Neural progenitor cell (in vitro differentiated cells): ENCODE data around the gene NEDD4L. TPM values are rescaled to one million over a fixed set of nuclear protein-coding genes. Genes with fewer than 3 reads are reported as not detected.

Experiments used
- DNase-seq: peaks from one replicate; pipeline ENCODE4 v3.0.0-alpha.2; 2016; ENCODE audit warnings: low spot score
- H2AFZ ChIP-seq: fragments of 200-600 bp; sonication (generic); replicated peaks from 2 replicates; pipeline ENCODE4 v1.6.1; 2016; ENCODE audit warnings: antibody characterized with exemption
- H3F3A ChIP-seq: fragments of 200-600 bp; sonication (generic); 2 replicates; pipeline ENCODE4 v1.6.1; 2016; ENCODE audit warnings: antibody characterized with exemption, low read depth
- H3K27ac ChIP-seq: fragments of 200-600 bp; sonication (generic); 2 replicates; pipeline ENCODE4 v1.5.1; 2016; ENCODE audit warnings: mild to moderate bottlenecking
- H3K27me3 ChIP-seq: fragments of 200-600 bp; sonication (generic); 2 replicates; pipeline ENCODE4 v1.6.1; 2016; ENCODE audit warnings: mild to moderate bottlenecking, moderate library complexity
- H3K36me3 ChIP-seq: fragments of 200-600 bp; sonication (generic); 2 replicates; pipeline ENCODE4 v1.5.1; 2016
- H3K4me1 ChIP-seq: fragments of 200-600 bp; sonication (generic); 2 replicates; pipeline ENCODE4 v1.6.1; 2016; ENCODE audit warnings: mixed run types
- H3K4me2 ChIP-seq: fragments of 200-600 bp; sonication (generic); 2 replicates; pipeline ENCODE4 v1.6.1; 2016
- H3K4me3 ChIP-seq: fragments of 200-600 bp; sonication (generic); 2 replicates; pipeline ENCODE4 v1.5.1; 2016
- H3K79me2 ChIP-seq: fragments of 200-600 bp; sonication (generic); 2 replicates; pipeline ENCODE4 v1.6.1; 2016; ENCODE audit warnings: low read depth
- H3K9ac ChIP-seq: fragments of 200-600 bp; sonication (generic); 2 replicates; pipeline ENCODE4 v1.6.1; 2016
- H3K9me3 ChIP-seq: fragments of 200-600 bp; sonication (generic); 2 replicates; pipeline ENCODE4 v1.5.1; 2016; ENCODE audit warnings: low read depth
- H4K20me1 ChIP-seq: fragments of 200-600 bp; sonication (generic); 2 replicates; pipeline ENCODE4 v1.6.1; 2016; ENCODE audit warnings: low read depth
- H3K27ac Mint-ChIP-seq: 3 replicates; pipeline ENCODE4 v1.8.0; 2021; ENCODE audit warnings: mixed read lengths
- H3K27me3 Mint-ChIP-seq: 2 replicates; pipeline ENCODE4 v1.8.0; 2022; ENCODE audit warnings: low read depth, mild to moderate bottlenecking, inconsistent platforms, moderate library complexity, mixed read lengths; ENCODE audit not compliant: insufficient read depth
- H3K36me3 Mint-ChIP-seq: 3 replicates; pipeline ENCODE4 v1.8.0; 2021; ENCODE audit warnings: mixed read lengths
- H3K4me1 Mint-ChIP-seq: 3 replicates; pipeline ENCODE4 v1.8.0; 2021; ENCODE audit warnings: mixed read lengths
- H3K4me3 Mint-ChIP-seq: 3 replicates; pipeline ENCODE4 v1.8.0; 2021; ENCODE audit warnings: mild to moderate bottlenecking, moderate library complexity, mixed read lengths
- H3K9me3 Mint-ChIP-seq: 3 replicates; pipeline ENCODE4 v1.8.0; 2020; ENCODE audit warnings: mixed read lengths
- EZH2 ChIP-seq: fragments of 200-600 bp; sonication (generic); IDR thresholded peaks from 2 replicates; pipeline ENCODE4 v1.6.1; 2017; ENCODE audit warnings: antibody characterized with exemption, mild to moderate bottlenecking, moderate library complexity
- EZH2phosphoT487 ChIP-seq: fragments of 200-600 bp; sonication (generic); IDR thresholded peaks from 2 replicates; pipeline ENCODE4 v1.6.1; 2017; ENCODE audit warnings: antibody characterized with exemption
- total RNA-seq: library from RNA; depleted of rRNA; stranded (reverse); fragments of >200 nt; gene quantifications from 2 replicates; pipeline ENCODE4 v1.2.3, GENCODE V29; 2015; ENCODE audit warnings: low replicate concordance
- TF ChIP-seq, protein P1 (sequence below): fragments of 200-600 bp; sonication (generic); IDR thresholded peaks from 2 replicates; pipeline ENCODE4 v1.5.1; 2017; ENCODE audit warnings: antibody characterized with exemption, mild to moderate bottlenecking

Gene NEDD4L
- total RNA-seq, 1 donor from 2014 or later, result 55.5 TPM

- Mint-ChIP-seq H3K27me3 (no peaks in the 10 kb centered on the region), H3K36me3 (no peaks in the 10 kb centered on the region), H3K4me3 (no peak overlapping the region), H3K9me3 (no peaks in the 10 kb centered on the region), H3K4me1 (peaks cover 2% of the 10 kb centered on the region), H3K27ac (no peak overlapping the region)
- H3K27ac ChIP-seq, result no peak overlapping the region
- H3K79me2 ChIP-seq, result peaks cover 5% of the 10 kb centered on the region
- H4K20me1 ChIP-seq, result no peaks in the 10 kb centered on the region
- no peak overlapping the region for H3K4me2 ChIP-seq
- no peak overlapping the region for H3K4me3 ChIP-seq
- no peaks in the 10 kb centered on the region for H3F3A ChIP-seq
- no peaks in the 10 kb centered on the region for H3K9me3 ChIP-seq
- H2AFZ ChIP-seq, result no peak overlapping the region
- H3K36me3 ChIP-seq, result no peaks in the 10 kb centered on the region
- TF ChIP-seq, protein P1, sequence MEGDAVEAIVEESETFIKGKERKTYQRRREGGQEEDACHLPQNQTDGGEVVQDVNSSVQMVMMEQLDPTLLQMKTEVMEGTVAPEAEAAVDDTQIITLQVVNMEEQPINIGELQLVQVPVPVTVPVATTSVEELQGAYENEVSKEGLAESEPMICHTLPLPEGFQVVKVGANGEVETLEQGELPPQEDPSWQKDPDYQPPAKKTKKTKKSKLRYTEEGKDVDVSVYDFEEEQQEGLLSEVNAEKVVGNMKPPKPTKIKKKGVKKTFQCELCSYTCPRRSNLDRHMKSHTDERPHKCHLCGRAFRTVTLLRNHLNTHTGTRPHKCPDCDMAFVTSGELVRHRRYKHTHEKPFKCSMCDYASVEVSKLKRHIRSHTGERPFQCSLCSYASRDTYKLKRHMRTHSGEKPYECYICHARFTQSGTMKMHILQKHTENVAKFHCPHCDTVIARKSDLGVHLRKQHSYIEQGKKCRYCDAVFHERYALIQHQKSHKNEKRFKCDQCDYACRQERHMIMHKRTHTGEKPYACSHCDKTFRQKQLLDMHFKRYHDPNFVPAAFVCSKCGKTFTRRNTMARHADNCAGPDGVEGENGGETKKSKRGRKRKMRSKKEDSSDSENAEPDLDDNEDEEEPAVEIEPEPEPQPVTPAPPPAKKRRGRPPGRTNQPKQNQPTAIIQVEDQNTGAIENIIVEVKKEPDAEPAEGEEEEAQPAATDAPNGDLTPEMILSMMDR, result no peak
- no peak for TF ChIP-seq EZH2phosphoT487
- no peak for TF ChIP-seq EZH2
- H3K27me3 ChIP-seq, result no peaks in the 10 kb centered on the region
- DNase-seq, result no peak
- H3K9ac ChIP-seq, result no peak overlapping the region
- no peaks in the 10 kb centered on the region for H3K4me1 ChIP-seq
Measured at GRCh38 chr18:58269931-58270330, 225.9 kb downstream of the NEDD4L start.

GRCh38 chr18:58270396-58270795, 226.4 kb downstream of the NEDD4L start:
- Histone ChIP-seq H3K36me3 (no peaks in the 10 kb centered on the region), H3K4me2 (no peak overlapping the region), H2AFZ (no peak overlapping the region), H3K79me2 (peaks cover 5% of the 10 kb centered on the region), H3K4me1 (no peaks in the 10 kb centered on the region), H3K9me3 (no peaks in the 10 kb centered on the region), H3K9ac (no peak overlapping the region), H3K27ac (no peak overlapping the region), H3F3A (no peaks in the 10 kb centered on the region), H3K27me3 (no peaks in the 10 kb centered on the region), H4K20me1 (no peaks in the 10 kb centered on the region), H3K4me3 (no peak overlapping the region)
- Mint-ChIP-seq H3K4me1 (peaks cover 2% of the 10 kb centered on the region), H3K36me3 (no peaks in the 10 kb centered on the region), H3K4me3 (no peak overlapping the region), H3K9me3 (no peaks in the 10 kb centered on the region), H3K27ac (no peak overlapping the region), H3K27me3 (no peaks in the 10 kb centered on the region)
- DNase-seq, result no peak
- no peak for TF ChIP-seq EZH2phosphoT487
- TF ChIP-seq, protein P1, result no peak
- TF ChIP-seq EZH2, result no peak

GRCh38 chr18:58271770-58272169, 227.7 kb downstream of the NEDD4L start:
- H3K9me3 Mint-ChIP-seq, result no peaks in the 10 kb centered on the region
- Histone ChIP-seq H3K27ac (no peak overlapping the region), H3K9me3 (no peaks in the 10 kb centered on the region), H2AFZ (no peak overlapping the region), H4K20me1 (peaks cover 4% of the 10 kb centered on the region), H3F3A (no peaks in the 10 kb centered on the region), H3K36me3 (no peaks in the 10 kb centered on the region), H3K27me3 (no peaks in the 10 kb centered on the region), H3K79me2 (peaks cover 5% of the 10 kb centered on the region), H3K4me1 (peaks cover 2% of the 10 kb centered on the region), H3K4me3 (no peak overlapping the region), H3K9ac (no peak overlapping the region), H3K4me2 (no peak overlapping the region)
- no peaks in the 10 kb centered on the region for H3K27me3 Mint-ChIP-seq
- no peak overlapping the region for H3K4me3 Mint-ChIP-seq
- peaks cover 4% of the 10 kb centered on the region for H3K4me1 Mint-ChIP-seq
- H3K36me3 Mint-ChIP-seq, result no peaks in the 10 kb centered on the region
- DNase-seq, result no peak
- TF ChIP-seq, protein P1, result no peak
- TF ChIP-seq EZH2phosphoT487 (no peak), EZH2 (no peak)
- no peak overlapping the region for H3K27ac Mint-ChIP-seq
